HG03521 (cell line): ENCODE results near the gene LEPR.

Source experiments
- ATAC-seq: cut with Tn5 transposase; IDR thresholded peaks from one replicate; pipeline ENCODE4 v1.9.1; 2021; ENCODE audit warnings: mild to moderate bottlenecking, moderate library complexity; ENCODE audit not compliant: unreplicated experiment

Gene LEPR

GRCh38 chr1:65409314-65409713 lies 11.2 kb upstream of the LEPR start:
- no peak for ATAC-seq

DNA sequence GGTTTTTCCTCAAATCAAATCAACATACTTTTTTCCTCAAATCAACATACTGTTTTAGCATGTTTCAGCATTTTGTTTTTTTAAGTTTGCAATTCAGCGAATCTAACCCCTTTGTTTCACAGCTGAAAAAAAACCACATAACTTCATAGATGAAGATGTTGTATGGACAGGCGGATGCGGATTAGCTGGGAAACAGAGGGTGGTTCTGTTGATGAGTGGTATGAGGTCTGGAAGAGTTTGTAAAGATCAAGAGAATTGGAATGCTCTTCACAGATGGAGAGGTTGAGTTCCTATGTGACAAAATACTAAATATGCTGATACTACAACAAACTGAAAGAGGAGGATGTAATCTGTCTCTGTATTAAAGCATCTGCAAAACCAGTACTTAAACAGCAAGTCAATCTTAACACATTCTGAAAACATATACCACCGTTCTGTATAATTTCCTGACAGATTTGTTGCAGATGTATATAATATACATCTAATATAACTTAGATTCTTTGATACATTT lies 10.6 kb upstream of the LEPR start:
- no peak for ATAC-seq

DNA sequence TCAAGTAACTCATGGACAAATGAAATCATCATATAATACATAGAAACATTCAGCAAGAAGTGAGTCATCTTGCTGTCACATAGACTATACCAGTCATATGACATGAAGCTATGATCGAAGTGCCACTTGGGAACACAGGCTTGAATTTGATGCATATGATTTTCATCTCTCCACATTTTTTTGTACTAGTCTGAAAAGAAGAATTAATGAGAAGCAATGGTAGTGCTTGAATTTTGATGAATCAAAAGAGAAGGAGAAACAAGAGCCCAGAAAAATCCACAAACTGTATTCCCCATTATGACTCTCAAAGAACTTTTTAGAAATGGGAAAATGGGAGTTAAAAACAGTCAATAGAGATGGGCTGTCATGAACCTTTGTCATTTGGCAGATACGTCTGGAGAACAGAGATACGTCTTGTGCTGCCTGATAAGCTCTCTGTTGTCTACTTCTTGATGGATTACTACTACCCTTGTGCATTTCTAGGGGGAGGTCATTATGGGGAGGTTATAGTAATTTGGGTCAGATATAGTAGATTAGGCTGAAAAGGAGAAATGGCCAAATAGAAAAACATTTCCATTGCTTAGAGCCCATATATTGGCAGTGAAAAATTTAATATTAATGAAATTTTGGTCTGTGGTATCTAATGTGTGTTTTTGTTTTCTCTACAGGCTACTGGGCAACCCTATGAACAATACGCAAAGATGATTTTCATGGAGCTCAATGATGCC lies 8.0 kb upstream of the LEPR start:
- ATAC-seq = no peak

- no peak for ATAC-seq
Observed at GRCh38 chr1:65412984-65413375, 7.5 kb upstream of the LEPR start.

DNA sequence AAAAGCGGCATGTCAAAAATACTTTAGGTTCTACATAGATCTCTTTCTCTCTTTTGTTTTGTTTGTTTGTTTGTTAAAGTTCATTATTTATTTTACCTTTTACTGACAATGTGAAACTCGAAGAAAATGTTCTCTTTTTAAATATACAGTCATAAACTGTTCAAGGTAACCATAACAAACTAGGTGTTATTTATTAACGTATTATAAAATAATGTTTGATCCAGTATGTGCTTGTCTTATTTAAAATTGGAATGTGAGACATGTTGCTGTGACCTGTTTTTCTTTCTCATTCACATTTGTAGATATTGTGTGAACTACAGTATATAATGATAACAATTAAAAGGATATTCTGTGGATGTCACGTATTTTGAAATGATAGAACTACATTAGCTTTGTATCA lies 5.9 kb upstream of the LEPR start:
- no peak for ATAC-seq

DNA sequence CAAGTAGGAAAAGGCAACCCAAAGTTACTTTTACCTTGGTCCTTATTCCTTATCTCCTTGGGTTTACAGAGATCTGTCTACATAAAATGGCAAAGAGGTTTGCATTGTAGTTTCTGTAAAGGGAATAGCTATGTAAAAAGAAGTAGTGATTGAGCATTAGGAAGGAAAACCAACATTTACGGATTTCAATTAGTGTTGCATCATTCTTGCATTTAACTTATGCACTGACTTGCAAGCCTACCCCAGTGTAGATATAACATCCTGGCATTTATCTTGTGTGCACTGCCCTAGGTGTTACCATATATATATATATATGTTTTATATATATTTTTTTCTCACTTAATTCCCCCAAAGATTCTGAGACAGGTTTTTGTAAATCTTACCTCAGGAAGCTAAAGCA lies 3.7 kb upstream of the LEPR start:
- no peak for ATAC-seq

DNA sequence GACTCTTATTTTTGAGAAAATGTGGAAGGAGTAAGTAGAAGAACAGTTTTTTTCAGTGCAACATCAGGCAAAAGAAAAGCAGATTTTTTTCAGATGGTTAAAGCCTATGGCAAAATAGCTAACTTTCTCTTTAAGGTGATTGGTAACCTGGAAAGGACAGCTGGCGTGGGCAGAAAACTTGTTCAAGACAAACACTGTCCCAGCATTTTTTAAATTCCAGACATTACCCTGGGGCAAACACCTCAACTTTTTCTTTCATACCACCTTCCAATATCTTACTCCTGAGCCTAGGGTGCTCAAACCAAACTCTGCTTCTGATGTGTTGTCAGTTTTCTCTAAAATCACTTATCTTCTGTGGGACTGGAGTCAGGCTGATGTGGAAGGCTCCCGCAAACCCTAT lies 2.7 kb upstream of the LEPR start:
- ATAC-seq = no peak

DNA sequence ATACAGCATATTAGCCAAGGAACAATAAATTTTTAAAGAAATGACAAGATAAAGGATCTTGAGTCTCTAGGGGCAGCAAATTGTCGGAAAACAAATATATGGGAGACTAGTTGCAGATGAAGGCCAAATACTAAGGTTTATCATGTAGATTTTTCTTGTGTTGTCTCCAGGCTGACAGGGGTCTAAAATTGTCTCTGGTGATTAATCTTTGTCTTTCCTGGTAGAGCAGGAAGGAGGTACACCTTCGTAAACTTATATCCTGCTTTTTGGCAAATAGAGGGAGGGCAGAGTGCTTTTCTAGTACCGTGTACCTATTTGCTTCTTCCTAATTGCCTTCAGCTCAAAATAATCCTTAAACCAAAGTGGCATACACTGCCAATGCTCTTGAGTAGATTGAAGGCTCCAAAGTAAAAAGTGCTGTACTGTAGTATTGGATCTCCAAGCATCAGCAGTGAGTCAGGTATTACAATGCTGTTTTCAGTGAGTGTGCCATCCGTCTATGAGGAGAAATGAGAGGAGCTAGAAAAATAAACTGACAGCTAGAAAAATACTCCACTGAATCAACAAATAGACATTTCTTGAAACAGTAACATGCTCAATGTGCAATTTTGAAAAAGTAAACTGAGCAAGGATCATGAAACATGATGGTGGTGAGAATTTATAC lies 1.8 kb upstream of the LEPR start:
- ATAC-seq = no peak

DNA sequence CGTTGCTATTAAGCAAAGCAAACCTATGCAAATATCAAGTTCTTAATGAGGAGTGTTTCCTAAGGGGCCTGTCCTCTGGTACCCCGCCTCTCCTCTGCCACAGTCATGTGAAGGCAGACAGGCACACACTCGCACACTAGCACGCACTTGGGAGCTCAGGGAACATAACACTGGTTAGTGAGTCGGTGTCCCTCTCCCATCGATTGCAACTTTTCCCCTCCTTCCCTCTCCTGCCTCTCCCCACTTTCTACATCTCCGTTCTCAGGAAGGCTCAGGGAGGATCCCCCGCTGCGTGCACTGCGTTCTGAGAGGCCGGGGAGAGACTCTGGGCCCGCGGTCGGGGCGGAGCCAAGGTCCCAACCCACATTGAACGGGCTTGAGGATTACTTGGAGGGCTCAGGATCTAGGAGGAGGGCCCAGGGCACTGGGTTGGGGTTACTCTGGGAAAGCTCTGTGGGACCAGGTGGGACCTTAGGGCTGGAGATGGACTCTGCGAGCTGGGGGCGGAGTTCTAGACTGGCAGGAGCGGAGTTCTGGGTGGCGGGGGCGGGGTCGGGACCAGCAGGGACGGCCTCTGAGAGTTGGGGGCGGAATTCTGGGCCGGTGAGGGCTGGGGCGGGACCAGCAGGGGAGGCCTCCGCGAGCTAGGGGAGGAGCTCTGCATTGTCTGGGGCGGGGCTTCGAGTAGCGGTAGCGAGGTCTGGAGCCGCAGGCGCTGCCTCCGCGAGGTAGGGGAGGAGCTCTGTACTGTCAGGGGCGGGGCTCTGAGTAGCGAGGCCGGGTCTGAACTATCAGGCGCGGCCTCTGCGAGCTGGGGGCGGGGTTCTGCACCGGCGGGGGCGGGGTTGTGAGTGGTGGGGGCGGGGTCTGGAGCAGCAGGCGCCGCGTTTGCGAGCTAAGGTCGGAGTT lies 533 bp upstream of the LEPR start:
- peak; percentile 93 for ATAC-seq

DNA sequence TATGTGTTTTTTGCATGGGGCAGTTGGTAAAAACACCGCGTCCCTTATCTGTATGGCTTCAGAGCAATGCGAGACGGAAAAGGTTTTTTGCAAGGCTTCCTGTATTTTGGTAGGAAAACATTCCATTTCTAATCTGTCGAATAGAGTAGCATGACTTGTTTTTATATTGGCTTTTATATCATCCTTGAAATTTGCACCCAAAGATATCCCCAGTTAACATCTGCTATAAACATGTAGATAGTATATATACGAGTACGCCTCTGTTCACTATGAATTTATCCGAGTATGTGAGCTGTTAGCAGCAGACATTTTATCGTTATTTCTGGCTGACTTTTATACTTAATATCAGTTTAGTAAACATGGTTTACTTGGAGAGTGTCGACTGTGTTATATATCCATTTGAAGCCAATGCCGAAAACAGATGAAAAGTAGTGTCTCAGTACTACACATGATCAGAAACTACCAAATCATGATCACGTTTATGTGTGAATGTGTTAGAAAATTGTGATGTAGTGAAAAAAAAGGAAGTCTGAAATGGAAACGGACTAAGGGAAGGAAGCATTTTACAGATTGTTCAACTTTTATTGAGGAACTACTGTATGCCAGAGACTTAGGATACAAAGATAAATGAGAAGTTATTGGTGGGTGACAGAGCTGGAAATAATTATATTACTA lies 1.0 kb downstream of the LEPR start:
- ATAC-seq = no peak

DNA sequence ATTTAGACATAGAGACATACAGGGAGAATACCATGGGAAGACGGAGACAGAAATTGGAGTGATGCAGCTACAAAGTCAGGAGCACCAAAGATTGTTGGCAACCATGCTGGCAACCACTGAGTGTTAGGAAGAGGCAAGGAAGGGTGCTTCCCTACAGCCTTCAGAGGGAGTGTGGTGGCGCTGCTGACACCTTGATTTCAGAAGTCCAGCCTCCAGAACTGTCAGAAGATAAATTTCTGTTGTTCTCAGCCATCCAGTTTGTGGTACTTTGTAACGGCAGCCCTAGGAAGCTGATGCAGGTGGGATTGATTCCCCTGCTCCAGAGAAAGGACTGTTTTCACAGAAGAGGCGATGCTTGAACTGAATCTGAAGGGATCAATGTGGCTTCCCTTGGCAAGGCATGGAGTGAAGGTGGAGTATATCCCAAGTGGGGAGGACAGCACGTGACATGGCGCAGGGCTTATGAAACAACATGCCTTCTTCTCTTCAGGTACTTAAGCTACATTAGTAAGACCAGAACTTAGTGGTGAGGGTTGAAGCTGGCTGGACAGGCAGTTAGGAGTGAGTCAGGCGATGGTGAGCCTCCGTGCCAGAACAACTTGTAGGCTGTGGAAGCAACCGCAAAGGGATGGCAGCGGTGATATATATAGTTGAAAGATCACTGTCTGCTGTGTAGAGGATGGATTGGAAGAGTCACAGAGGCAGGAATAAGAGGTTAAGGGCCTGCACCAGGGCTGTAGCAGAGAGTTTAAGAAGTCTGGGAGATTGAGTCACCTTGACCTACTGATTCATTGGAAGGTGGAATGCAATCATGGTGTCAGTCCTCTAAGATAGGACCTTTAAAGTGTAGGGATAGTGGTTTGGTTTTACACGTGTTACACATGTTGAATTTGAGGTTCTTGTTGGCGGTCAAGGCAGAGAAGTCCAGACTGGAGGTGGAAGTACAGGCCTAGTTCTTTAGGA lies 2.1 kb downstream of the LEPR start:
- no peak for ATAC-seq

- ATAC-seq = no peak
Observed at GRCh38 chr1:65423884-65424572, 3.6 kb downstream of the LEPR start.

DNA sequence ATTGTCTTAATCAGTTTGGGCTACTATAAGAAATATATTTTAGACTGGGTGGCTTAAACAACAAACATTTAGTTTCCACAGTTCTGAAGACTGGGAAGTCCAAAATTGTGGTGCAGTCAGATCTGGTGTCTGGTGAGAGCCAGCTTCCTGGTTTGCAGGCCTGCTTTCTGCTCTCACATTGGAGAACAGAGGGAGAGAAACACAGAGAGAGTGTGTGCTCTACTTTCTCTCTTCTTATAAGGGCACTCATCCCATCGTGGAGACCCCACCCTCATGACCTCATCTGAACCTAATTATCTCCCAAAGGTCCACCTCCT lies 4.1 kb downstream of the LEPR start:
- ATAC-seq = no peak

DNA sequence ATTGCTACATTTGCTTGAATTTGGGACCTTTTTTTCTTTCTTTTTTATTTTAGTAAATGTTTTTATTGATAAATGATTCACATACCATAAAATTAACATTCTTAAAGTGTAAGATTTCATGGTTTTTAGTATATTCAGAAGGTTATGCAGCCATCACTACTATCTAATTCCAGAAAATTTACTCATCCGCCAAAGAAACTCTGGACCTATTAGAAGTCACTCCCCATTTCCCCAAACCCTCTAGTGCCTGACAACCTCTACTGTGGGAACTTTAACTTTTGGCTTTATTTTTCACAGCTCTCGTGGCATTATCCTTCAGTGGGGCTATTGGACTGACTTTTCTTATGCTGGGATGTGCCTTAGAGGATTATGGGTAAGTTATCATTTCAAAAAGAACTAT lies 4.5 kb downstream of the LEPR start:
- no peak for ATAC-seq

GRCh38 chr1:65425697-65426096 lies 5.2 kb downstream of the LEPR start:
- ATAC-seq = no peak

DNA sequence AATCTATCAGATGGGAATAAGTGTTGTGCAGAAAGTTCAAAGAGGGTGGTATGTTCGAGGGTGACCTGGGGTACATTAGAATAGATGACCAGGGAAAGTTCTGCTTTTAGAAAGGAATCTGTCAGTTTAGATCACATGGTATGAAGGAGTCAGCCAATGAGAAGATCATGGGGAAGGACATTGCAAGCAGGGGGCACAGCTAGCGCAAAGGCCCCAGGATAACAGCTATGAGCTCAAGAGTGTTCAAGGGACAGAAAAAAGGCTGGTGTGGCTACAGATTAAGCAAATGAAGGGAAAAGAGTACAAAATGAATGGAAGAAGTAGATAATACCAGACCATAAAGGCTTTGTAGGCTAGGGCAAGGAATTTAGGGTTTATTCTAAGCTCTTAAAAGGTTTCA lies 8.6 kb downstream of the LEPR start:
- ATAC-seq = no peak

DNA sequence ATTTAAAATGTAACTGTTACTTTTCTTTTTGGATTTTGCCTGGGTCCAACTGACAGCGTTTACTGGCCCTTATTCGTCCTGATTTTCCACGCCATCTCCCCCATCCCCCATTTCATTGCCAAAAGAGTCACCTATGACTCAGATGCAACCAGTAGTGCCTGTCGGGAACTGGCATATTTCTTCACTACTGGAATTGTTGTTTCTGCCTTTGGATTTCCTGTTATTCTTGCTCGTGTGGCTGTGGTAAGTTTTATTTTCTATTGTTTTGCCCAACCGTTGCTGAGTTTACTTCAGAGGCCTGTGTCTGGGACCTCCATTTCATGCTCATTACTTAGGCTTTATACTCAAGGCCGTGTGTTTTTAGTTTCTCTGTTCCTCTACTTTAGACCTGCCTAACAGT lies 9.3 kb downstream of the LEPR start:
- ATAC-seq = no peak

GRCh38 chr1:65431111-65431705 lies 10.7 kb downstream of the LEPR start:
- ATAC-seq = no peak

DNA sequence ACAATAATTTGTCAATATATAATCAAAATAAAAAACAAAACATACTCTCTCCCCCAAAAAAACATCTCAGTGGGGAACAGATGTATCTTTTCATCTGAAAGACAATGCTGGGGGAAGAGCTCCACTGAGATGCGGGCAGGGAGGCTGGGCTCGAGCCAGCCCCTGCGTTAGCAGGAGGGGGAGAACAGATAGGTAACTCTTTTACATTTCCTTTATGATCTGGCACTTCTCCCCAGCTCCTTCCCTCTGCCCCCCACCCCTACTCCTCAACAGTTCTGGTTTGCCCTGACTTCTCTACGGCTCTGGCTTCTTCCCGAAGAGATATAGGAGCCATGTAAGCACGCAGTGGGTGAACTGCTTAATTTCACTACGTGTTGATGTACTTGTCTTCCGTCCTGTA lies 12.4 kb downstream of the LEPR start:
- no peak for ATAC-seq
